Thyroid gland (tissue), 4 donors: ENCODE data around the gene EMILIN1. TPM values are rescaled to one million over a fixed set of nuclear protein-coding genes. Genes with fewer than 3 reads are reported as not detected.

ENCODE experiments used
- DNase-seq, 2 donors: peaks; one replicate each; pipeline ENCODE4 v3.0.0-alpha.2; 2019
- H3K27ac ChIP-seq, 3 donors: fragments of 200-600 bp; sonication (generic); 1 replicate in 2 of 3; 2 replicates in 1 of 3; pipeline ENCODE4 v1.5.1; 2016 to 2019; ENCODE audit warnings: mild to moderate bottlenecking in 1 of 3, moderate library complexity in 1 of 3
- H3K27me3 ChIP-seq: fragments of 200-600 bp; sonication (generic); one replicate; pipeline ENCODE4 v1.5.1; 2019
- H3K36me3 ChIP-seq, 2 donors: fragments of 200-600 bp; sonication (generic); one replicate each; pipeline ENCODE4 v1.5.1; 2016 to 2019
- H3K4me1 ChIP-seq, 2 donors: fragments of 200-600 bp; sonication (generic); one replicate each; pipeline ENCODE4 v1.5.1; 2017 to 2019
- H3K4me3 ChIP-seq, 3 donors: fragments of 200-600 bp; sonication (generic); replicated peaks in 1 of 3; 1 replicate in 2 of 3; 2 replicates in 1 of 3; pipeline ENCODE4 v1.5.1; 2016; ENCODE audit warnings: mild to moderate bottlenecking in 1 of 3
- H3K9me3 ChIP-seq: fragments of 200-600 bp; sonication (generic); one replicate; pipeline ENCODE4 v1.5.1; 2017
- POLR2A ChIP-seq, 2 donors: fragments of 450-650 bp; IDR thresholded peaks; one replicate each; pipeline ENCODE4 v1.6.1; 2017; ENCODE audit warnings: antibody characterized with exemption in 2 of 2, mild to moderate bottlenecking in 2 of 2, moderate library complexity in 1 of 2
- WGBS, 2 donors: methylation state at CpG; one replicate each; pipeline ENCODE4 v1.1.5; 2017; 5-methylcytosine and 5-hydroxymethylcytosine counted together
- intact Hi-C: fragments of 100-400 bp; cut with DNase I; formaldehyde crosslinking; loops from one replicate; pipeline ENCODE4 v1.15.1; 2023
- total RNA-seq, 4 donors: library from RNA; depleted of rRNA; stranded (reverse); fragments of >200 nt; gene quantifications; one replicate each; pipeline ENCODE4 v1.2.3, GENCODE V29; 2016
- TF ChIP-seq, protein P1 (sequence below), 6 experiments: fragments of 200-600 bp in 3 of 6; fragments of 450-650 bp in 3 of 6; sonication (generic) in 3 of 6; IDR thresholded peaks; one replicate each; pipeline ENCODE4 v1.5.1; 2016 to 2019; ENCODE audit warnings: antibody characterized with exemption in 6 of 6, mild to moderate bottlenecking in 2 of 6, inconsistent platforms in 1 of 6, moderate library complexity in 1 of 6

The EMILIN1 gene
- total RNA-seq, 4 donors from 2014 or later = 18.6 to 45.4 (median 29.3) TPM

DNA sequence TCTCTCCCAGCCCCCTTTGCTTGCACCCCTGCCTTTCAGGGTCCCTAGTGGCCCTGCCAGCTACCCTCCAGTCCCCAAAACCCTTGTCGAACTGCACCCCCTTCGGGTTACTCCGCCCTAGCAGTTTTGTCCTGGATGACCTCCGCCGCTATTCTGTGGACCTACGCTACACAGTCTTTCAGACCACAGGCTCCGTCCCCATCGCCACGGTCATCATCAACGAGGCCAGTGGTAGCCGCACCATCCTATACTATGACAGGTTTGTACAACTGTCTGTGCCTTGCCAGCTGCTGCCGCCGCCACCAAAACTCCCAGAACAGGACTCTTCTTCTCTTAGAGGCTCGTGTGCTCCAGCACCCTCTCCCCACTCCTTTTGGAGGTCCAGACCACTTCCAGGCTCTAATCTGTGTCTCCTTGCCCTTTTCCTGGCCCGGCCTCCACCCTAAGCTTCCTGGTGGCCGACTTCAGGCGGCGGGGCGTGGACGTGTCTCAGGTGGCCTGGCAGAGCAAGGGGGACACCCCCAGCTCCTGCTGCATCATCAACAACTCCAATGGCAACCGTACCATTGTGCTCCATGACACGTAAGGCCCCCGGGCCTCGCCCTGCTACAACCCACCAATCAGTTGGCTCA lies 16.1 kb downstream of the EMILIN1 start:
- intact Hi-C loops = loop anchor here (10.0 kb wide), 1 partner anchor 210 kb away; the partner anchor contains the start of gene UCN
- Histone ChIP-seq H3K36me3 (no peaks in the 10 kb centered on the region), H3K4me1 (peaks cover 5 to 21% of the 10 kb centered on the region in 2 donors), H3K9me3 (no peaks in the 10 kb centered on the region), H3K27ac (no peak overlapping the region), H3K27me3 (no peaks in the 10 kb centered on the region), H3K4me3 (no peak overlapping the region)
- no peak for DNase-seq
- no peak for TF ChIP-seq POLR2A (IDR thresholded peaks at IDR 0.05)
- TF ChIP-seq, protein P1, sequence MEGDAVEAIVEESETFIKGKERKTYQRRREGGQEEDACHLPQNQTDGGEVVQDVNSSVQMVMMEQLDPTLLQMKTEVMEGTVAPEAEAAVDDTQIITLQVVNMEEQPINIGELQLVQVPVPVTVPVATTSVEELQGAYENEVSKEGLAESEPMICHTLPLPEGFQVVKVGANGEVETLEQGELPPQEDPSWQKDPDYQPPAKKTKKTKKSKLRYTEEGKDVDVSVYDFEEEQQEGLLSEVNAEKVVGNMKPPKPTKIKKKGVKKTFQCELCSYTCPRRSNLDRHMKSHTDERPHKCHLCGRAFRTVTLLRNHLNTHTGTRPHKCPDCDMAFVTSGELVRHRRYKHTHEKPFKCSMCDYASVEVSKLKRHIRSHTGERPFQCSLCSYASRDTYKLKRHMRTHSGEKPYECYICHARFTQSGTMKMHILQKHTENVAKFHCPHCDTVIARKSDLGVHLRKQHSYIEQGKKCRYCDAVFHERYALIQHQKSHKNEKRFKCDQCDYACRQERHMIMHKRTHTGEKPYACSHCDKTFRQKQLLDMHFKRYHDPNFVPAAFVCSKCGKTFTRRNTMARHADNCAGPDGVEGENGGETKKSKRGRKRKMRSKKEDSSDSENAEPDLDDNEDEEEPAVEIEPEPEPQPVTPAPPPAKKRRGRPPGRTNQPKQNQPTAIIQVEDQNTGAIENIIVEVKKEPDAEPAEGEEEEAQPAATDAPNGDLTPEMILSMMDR (IDR thresholded peaks at IDR 0.05) = no peak
- 94 to 96% methylated on average over 24 of the region's 24 CpGs for WGBS, 2 donors

DNA sequence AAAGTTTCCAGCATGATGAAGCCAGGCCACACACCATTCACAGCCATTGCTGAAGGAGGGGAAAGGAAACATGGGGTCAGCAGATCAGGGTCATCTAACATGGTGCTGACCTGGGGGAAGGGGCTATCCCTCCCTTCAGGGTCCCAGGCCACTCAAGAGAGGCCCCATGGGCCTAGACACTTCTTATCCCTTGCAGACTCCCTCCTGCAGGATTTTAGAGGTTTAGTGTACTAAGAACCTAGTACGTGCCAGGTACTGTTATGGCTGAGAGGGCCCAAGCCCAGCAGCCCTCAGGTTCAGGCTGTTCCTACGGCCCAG lies 17.0 kb downstream of the EMILIN1 start:
- peaks cover 5 to 21% of the 10 kb centered on the region in 2 donors for H3K4me1 ChIP-seq
- H3K27ac ChIP-seq = no peak overlapping the region
- TF ChIP-seq POLR2A (IDR thresholded peaks at IDR 0.05) = no peak
- TF ChIP-seq, protein P1 (IDR thresholded peaks at IDR 0.05) = no peak
- 100% methylated on average over 2 of the region's 2 CpGs; no CpG with 5 or more reads in 1 of the 2 donors for WGBS, 2 donors
- no peaks in the 10 kb centered on the region for H3K36me3 ChIP-seq
- no peak for DNase-seq
- intact Hi-C loops = loop anchor here (5.0 to 10.0 kb wide), 3 partner anchors 97 to 209 kb away; partner anchors contain the start of genes DNAJC5G and UCN
- no peak overlapping the region for H3K4me3 ChIP-seq
- H3K9me3 ChIP-seq = no peaks in the 10 kb centered on the region
- no peaks in the 10 kb centered on the region for H3K27me3 ChIP-seq

DNA sequence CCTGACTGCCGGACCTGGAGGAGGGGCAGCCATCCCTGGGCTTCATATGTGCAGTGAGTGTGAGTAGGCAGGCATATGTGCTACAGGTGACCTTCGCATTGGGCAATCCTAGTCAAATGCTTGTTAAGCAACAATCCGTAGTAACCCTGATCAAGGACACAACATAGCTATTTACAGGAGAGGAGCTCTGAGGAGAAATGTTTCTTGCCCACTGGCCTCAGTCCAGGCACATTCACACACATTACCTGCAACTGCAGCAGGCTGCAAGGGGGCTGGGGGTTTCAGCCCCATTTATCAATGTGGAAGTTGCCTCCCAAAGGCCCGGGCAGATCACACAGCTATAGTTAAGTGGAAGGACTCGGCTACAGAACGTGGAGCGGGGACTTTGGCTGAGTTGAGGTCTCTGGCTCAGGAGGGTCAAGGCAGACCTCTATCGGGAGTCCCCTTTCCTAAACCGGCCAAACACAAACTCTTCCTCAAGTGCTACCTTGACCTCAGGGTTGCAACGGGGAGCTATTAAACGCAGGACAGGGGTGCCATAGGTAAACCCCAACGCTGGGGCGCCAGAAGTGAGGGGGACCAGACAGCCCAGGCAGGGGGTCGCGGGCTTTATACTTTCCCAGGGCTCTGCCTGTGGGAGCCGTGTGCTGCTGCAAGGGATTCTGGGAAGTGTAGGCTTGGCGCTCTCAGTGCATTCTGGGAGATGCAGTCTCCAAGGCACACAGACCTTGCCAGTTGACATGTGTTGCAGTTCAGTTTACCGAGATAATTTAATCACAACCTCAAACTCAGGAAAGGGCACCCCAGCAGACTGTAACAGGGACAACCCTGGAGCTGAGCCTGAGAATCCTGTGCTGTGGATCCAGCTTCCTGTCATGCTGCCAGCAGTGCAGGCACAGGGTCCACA lies 17.6 kb downstream of the EMILIN1 start:
- intact Hi-C loops = loop anchor here (5.0 to 10.0 kb wide), 3 partner anchors 96 to 209 kb away; partner anchors contain the start of genes DNAJC5G and UCN
- no peak for TF ChIP-seq POLR2A (IDR thresholded peaks at IDR 0.05)
- TF ChIP-seq, protein P1 (IDR thresholded peaks at IDR 0.05) = no peak
- no peak overlapping the region for H3K4me3 ChIP-seq
- no peaks in the 10 kb centered on the region for H3K36me3 ChIP-seq
- H3K9me3 ChIP-seq = no peaks in the 10 kb centered on the region
- no peak overlapping the region for H3K27ac ChIP-seq
- peak; percentile 49 to 51 for DNase-seq
- H3K27me3 ChIP-seq = no peaks in the 10 kb centered on the region
- WGBS, 2 donors = 32 to 35% methylated on average over 5 to 16 of the region's 18 CpGs
- H3K4me1 ChIP-seq = peaks cover 5 to 21% of the 10 kb centered on the region in 2 donors

DNA sequence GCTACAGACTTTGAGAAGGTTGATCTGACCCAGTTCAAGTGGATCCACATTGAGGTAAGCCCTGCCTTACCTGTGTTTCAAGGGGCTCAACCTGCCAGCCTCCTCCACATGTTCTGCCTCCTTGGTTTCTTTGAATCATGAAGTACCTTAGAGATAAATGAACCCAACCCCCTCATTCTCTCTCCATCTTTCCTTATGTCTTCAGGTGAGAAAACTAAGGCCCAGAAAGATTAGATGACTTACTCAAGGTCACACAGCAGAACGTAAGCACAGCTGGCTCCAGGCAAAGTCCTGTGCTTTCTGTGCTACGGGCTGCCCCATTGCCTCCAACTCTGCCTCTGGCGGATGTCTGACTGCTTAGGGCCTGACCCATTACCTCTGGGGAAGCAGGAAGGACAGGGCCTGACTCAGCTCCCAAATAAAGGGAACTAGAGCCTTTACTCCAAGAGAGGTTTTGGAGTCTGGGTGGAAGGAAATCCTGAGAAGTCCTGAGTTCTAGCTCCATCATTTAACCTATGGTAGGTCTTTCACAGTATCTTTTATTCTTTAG lies 18.4 kb downstream of the EMILIN1 start:
- TF ChIP-seq, protein P1 (IDR thresholded peaks at IDR 0.05) = no peak
- no peak for TF ChIP-seq POLR2A (IDR thresholded peaks at IDR 0.05)
- H3K9me3 ChIP-seq = no peaks in the 10 kb centered on the region
- WGBS, 2 donors = 72 to 75% methylated on average over 3 of the region's 3 CpGs
- H3K36me3 ChIP-seq = no peaks in the 10 kb centered on the region
- intact Hi-C loops = loop anchor here (5.0 to 10.0 kb wide), 3 partner anchors 95 to 208 kb away; partner anchors contain the start of genes DNAJC5G and UCN
- H3K27me3 ChIP-seq = no peaks in the 10 kb centered on the region
- peaks cover 5 to 21% of the 10 kb centered on the region in 2 donors for H3K4me1 ChIP-seq
- no peak for DNase-seq
- H3K27ac ChIP-seq = no peak overlapping the region
- H3K4me3 ChIP-seq = no peak overlapping the region
